T-cell (primary cell): ENCODE results near the gene SEZ6L. TPM values are rescaled to one million over a fixed set of nuclear protein-coding genes. Genes with fewer than 3 reads are reported as not detected.

Experiments used
- ATAC-seq, 4 experiments: fragments of 200-7000 bp in 3 of 4; fragments of 150-1000 bp in 1 of 4; cut with Tn5 transposase; replicated peaks in 1 of 4; 1 replicate in 3 of 4; 2 replicates in 1 of 4; pipeline ENCODE4 v1.10.0; 2021; ENCODE audit warnings: moderate library complexity in 3 of 4, mild to moderate bottlenecking in 2 of 4, moderate number of reproducible peaks in 1 of 4
- CTCF ChIA-PET, 2 donors: fragments of 300-600 bp; sonication (Branson Sonifier 250); formaldehyde crosslinking; loops; one replicate each; lab custom pipeline; 2022; ENCODE audit warnings: antibody characterized with exemption in 2 of 2; lab: Charles Lee
- POLR2A ChIA-PET, 2 donors: fragments of 300-600 bp; sonication (Branson Sonifier 250); formaldehyde crosslinking; loops; one replicate each; lab custom pipeline; 2022; ENCODE audit warnings: antibody characterized with exemption in 2 of 2; lab: Charles Lee
- DNase-seq, 35 experiments: peaks; one replicate each; pipeline versions ENCODE4 v3.0.0 to v3.0.0-alpha.2; 2013 to 2023
- H3K27ac ChIP-seq: one replicate; pipeline ENCODE4 v1.5.1; 2013; ENCODE audit warnings: low read length
- H3K27me3 ChIP-seq, 2 experiments: replicated peaks in 1 of 2; 1 replicate in 1 of 2; 2 replicates in 1 of 2; pipeline versions ENCODE4 v1.6.1 to v1.7.0; 2013; ENCODE audit warnings: low read length in 1 of 2, mixed read lengths in 1 of 2; ENCODE audit not compliant: control insufficient read depth in 2 of 2, insufficient read depth in 2 of 2; ENCODE audit errors: extremely low read depth in 1 of 2
- H3K36me3 ChIP-seq, 2 donors: 1 replicate in 1 of 2; 2 replicates in 1 of 2; pipeline versions ENCODE4 v1.6.1 to v1.7.0; 2013; ENCODE audit warnings: low read length in 1 of 2; ENCODE audit not compliant: control insufficient read depth in 2 of 2, insufficient read depth in 1 of 2; ENCODE audit errors: extremely low read depth in 1 of 2
- H3K4me1 ChIP-seq, 2 experiments: 1 replicate in 1 of 2; 2 replicates in 1 of 2; pipeline versions ENCODE4 v1.6.1 to v1.7.0; 2013; ENCODE audit warnings: low read length in 2 of 2, mixed read lengths in 1 of 2; ENCODE audit not compliant: insufficient read depth in 2 of 2, control insufficient read depth in 1 of 2; ENCODE audit errors: extremely low read depth in 1 of 2
- H3K4me3 ChIP-seq, 2 donors: 1 replicate in 1 of 2; 2 replicates in 1 of 2; pipeline versions ENCODE4 v1.5.1 to v1.7.0; 2013; ENCODE audit warnings: mild to moderate bottlenecking in 2 of 2, low read length in 1 of 2, moderate library complexity in 1 of 2; ENCODE audit not compliant: control insufficient read depth in 1 of 2; ENCODE audit errors: extremely low read depth in 1 of 2
- H3K9me3 ChIP-seq: 2 replicates; pipeline ENCODE4 v1.7.0; 2013
- H3K27ac Mint-ChIP-seq, 2 donors: one replicate each; pipeline ENCODE4 v1.8.0; 2020 to 2021; ENCODE audit warnings: mild to moderate bottlenecking in 2 of 2, mixed read lengths in 2 of 2
- H3K27me3 Mint-ChIP-seq, 2 donors: one replicate each; pipeline ENCODE4 v1.8.0; 2021 to 2022; ENCODE audit warnings: mixed read lengths in 2 of 2
- H3K36me3 Mint-ChIP-seq: one replicate; pipeline ENCODE4 v1.8.0; 2021; ENCODE audit warnings: mixed read lengths
- H3K4me1 Mint-ChIP-seq, 3 donors: one replicate each; pipeline ENCODE4 v1.8.0; 2020 to 2022; ENCODE audit warnings: mixed read lengths in 3 of 3, mild to moderate bottlenecking in 1 of 3
- H3K4me3 Mint-ChIP-seq, 3 donors: one replicate each; pipeline ENCODE4 v1.8.0; 2020 to 2022; ENCODE audit warnings: mild to moderate bottlenecking in 3 of 3, mixed read lengths in 3 of 3, moderate library complexity in 3 of 3
- H3K9me3 Mint-ChIP-seq, 3 donors: one replicate each; pipeline ENCODE4 v1.8.0; 2020 to 2022; ENCODE audit warnings: mixed read lengths in 3 of 3
- WGBS: methylation state at CpG from one replicate; pipeline ENCODE4 v1.1.5; 2013; ENCODE audit warnings: missing lambda C conversion rate; ENCODE audit not compliant: insufficient coverage; 5-methylcytosine and 5-hydroxymethylcytosine counted together
- total RNA-seq, 35 experiments: library from RNA in 6 of 35; stranded (reverse) in 6 of 35; fragments of 120-200 nt in 1 of 35; gene quantifications; one replicate each; pipeline versions ENCODE4 v1.2.1 to v1.2.4 and lab custom pipeline; 2013 to 2026

The SEZ6L gene
- total RNA-seq, 5 donors from 2014 or later (not counting 1 experiment from before 2014, with no cell fraction given) = not detected

- ChIA-PET CTCF (no interaction called here), POLR2A (no interaction called here)
- Mint-ChIP-seq H3K4me1 (no peaks in the 10 kb centered on the region), H3K27me3 (peaks cover 6 to 14% of the 10 kb centered on the region in 2 donors), H3K4me3 (no peak overlapping the region), H3K9me3 (peaks cover 0 to 4% (median 3%) of the 10 kb centered on the region in 3 donors), H3K27ac (no peak overlapping the region), H3K36me3 (no peaks in the 10 kb centered on the region)
- Histone ChIP-seq H3K4me1 (no peaks in the 10 kb centered on the region), H3K9me3 (no peaks in the 10 kb centered on the region), H3K36me3 (no peaks in the 10 kb centered on the region), H3K27me3 (peaks cover 0 to 19% of the 10 kb centered on the region in 2 experiments), H3K4me3 (no peak overlapping the region), H3K27ac (no peak overlapping the region)
- 81% methylated on average over 7 of the region's 7 CpGs for WGBS
- ATAC-seq (no peak), DNase-seq (no peak)
Measured at GRCh38 chr22:26226538-26227297, 57.5 kb downstream of the SEZ6L start.

- Histone ChIP-seq H3K27ac (no peak overlapping the region), H3K4me3 (no peak overlapping the region), H3K27me3 (peaks cover 0 to 24% of the 10 kb centered on the region in 2 experiments), H3K36me3 (no peaks in the 10 kb centered on the region), H3K9me3 (no peaks in the 10 kb centered on the region), H3K4me1 (no peaks in the 10 kb centered on the region)
- no peaks in the 10 kb centered on the region for H3K4me1 Mint-ChIP-seq
- no peaks in the 10 kb centered on the region for H3K36me3 Mint-ChIP-seq
- no peak for ATAC-seq
- H3K27ac Mint-ChIP-seq = no peak overlapping the region
- ChIA-PET CTCF (no interaction called here), POLR2A (no interaction called here)
- DNase-seq = no peak
- H3K4me3 Mint-ChIP-seq = no peak overlapping the region
- H3K27me3 Mint-ChIP-seq = peaks cover 16 to 31% of the 10 kb centered on the region in 2 donors
- 73% methylated on average over 4 of the region's 4 CpGs for WGBS
- no peaks in the 10 kb centered on the region for H3K9me3 Mint-ChIP-seq
Measured at GRCh38 chr22:26229910-26230309, 60.6 kb downstream of the SEZ6L start.

GRCh38 chr22:26234296-26234695 is 65.0 kb downstream of the SEZ6L start:
- no peaks in the 10 kb centered on the region for H3K4me1 ChIP-seq
- H3K9me3 ChIP-seq = no peaks in the 10 kb centered on the region
- ATAC-seq = no peak
- no peak for DNase-seq
- no peaks in the 10 kb centered on the region for H3K36me3 Mint-ChIP-seq
- 33% methylated on average over 2 of the region's 5 CpGs for WGBS
- H3K27ac ChIP-seq = no peak overlapping the region
- POLR2A ChIA-PET = no interaction called here
- no peak overlapping the region for H3K4me3 ChIP-seq
- H3K9me3 Mint-ChIP-seq = no peaks in the 10 kb centered on the region
- H3K4me3 Mint-ChIP-seq = no peak overlapping the region
- H3K4me1 Mint-ChIP-seq = no peaks in the 10 kb centered on the region
- H3K36me3 ChIP-seq = no peaks in the 10 kb centered on the region
- peaks cover 10 to 41% of the 10 kb centered on the region in 2 donors for H3K27me3 Mint-ChIP-seq
- H3K27me3 ChIP-seq = peaks cover 0 to 23% of the 10 kb centered on the region in 2 experiments
- CTCF ChIA-PET = no interaction called here
- no peak overlapping the region for H3K27ac Mint-ChIP-seq

- Mint-ChIP-seq H3K27ac (no peak overlapping the region), H3K4me1 (no peaks in the 10 kb centered on the region), H3K9me3 (no peaks in the 10 kb centered on the region), H3K4me3 (no peak overlapping the region), H3K36me3 (no peaks in the 10 kb centered on the region), H3K27me3 (peaks cover 13 to 41% of the 10 kb centered on the region in 2 donors)
- ATAC-seq (no peak), DNase-seq (no peak)
- 82% methylated on average over 7 of the region's 11 CpGs for whole genome bisulfite sequencing
- Histone ChIP-seq H3K4me3 (no peak overlapping the region), H3K9me3 (no peaks in the 10 kb centered on the region), H3K27me3 (peaks cover 0 to 18% of the 10 kb centered on the region in 2 experiments), H3K36me3 (no peaks in the 10 kb centered on the region), H3K4me1 (no peaks in the 10 kb centered on the region), H3K27ac (no peak overlapping the region)
- ChIA-PET POLR2A (no interaction called here), CTCF (no interaction called here)
Measured at GRCh38 chr22:26235792-26236487, 66.7 kb downstream of the SEZ6L start.

- DNase-seq = no peak
- no peak for ATAC-seq
- H3K36me3 Mint-ChIP-seq = no peaks in the 10 kb centered on the region
Measured at GRCh38 chr22:26236991-26237390, 67.7 kb downstream of the SEZ6L start.

GRCh38 chr22:26238596-26238995 is 69.3 kb downstream of the SEZ6L start:
- Histone ChIP-seq H3K4me3 (no peak overlapping the region), H3K27me3 (peaks cover 0 to 11% of the 10 kb centered on the region in 2 experiments), H3K9me3 (no peaks in the 10 kb centered on the region), H3K4me1 (no peaks in the 10 kb centered on the region), H3K36me3 (no peaks in the 10 kb centered on the region), H3K27ac (no peak overlapping the region)
- no peaks in the 10 kb centered on the region for H3K36me3 Mint-ChIP-seq
- no peak overlapping the region for H3K4me3 Mint-ChIP-seq
- ChIA-PET CTCF (no interaction called here), POLR2A (no interaction called here)
- H3K4me1 Mint-ChIP-seq = no peaks in the 10 kb centered on the region
- WGBS = no CpG with 5 or more reads among the region's 3 CpGs
- ATAC-seq = no peak
- no peak overlapping the region for H3K27ac Mint-ChIP-seq
- peaks cover 18 to 36% of the 10 kb centered on the region in 2 donors for H3K27me3 Mint-ChIP-seq
- no peak for DNase-seq
- H3K9me3 Mint-ChIP-seq = no peaks in the 10 kb centered on the region

More at GRCh38 chr22:26236991-26237390, 67.7 kb downstream of the SEZ6L start:
- 63% methylated on average over 6 of the region's 6 CpGs for WGBS
- Histone ChIP-seq H3K27ac (no peak overlapping the region), H3K4me3 (no peak overlapping the region), H3K36me3 (no peaks in the 10 kb centered on the region), H3K27me3 (peaks cover 0 to 14% of the 10 kb centered on the region in 2 experiments), H3K9me3 (no peaks in the 10 kb centered on the region), H3K4me1 (no peaks in the 10 kb centered on the region)
- no peaks in the 10 kb centered on the region for H3K4me1 Mint-ChIP-seq
- peaks cover 13 to 41% of the 10 kb centered on the region in 2 donors for H3K27me3 Mint-ChIP-seq
- ChIA-PET CTCF (no interaction called here), POLR2A (no interaction called here)
- H3K4me3 Mint-ChIP-seq = no peak overlapping the region
- H3K27ac Mint-ChIP-seq = no peak overlapping the region
- no peaks in the 10 kb centered on the region for H3K9me3 Mint-ChIP-seq
